ENCODE measurements around the gene PCNX4.
"Not testable (repeated sequence)": the region's sequence is repeated elsewhere in the genome, so short reads cannot be mapped to it uniquely, and the experiment has no call there.

PCNX4 gene

GRCh38 chr14:60091550-60092525 lies at the start of gene PCNX4:
Gene PCNX4, plus strand, starts transcription at chr14:60091923. Its CDS starts 15,716 bp downstream, at chr14:60107639.
- peaks cover 28% of the 10 kb centered on the region for H3K4me1 ChIP-seq (ENCODE audit: insufficient read depth, low read length)
- peak within 1 kb of the TSS; percentile 48 to 91 for H3K4me3 ChIP-seq (ENCODE audit: low read depth in 1 of 2, low read length in 2 of 2)
- peak within 1 kb of the TSS; percentile 85 for H3K27ac ChIP-seq (ENCODE audit: low read depth, low read length)
- no peaks in the 10 kb centered on the region for H3K36me3 ChIP-seq (ENCODE audit: insufficient read depth, low read length)
- H3K27me3 ChIP-seq (ENCODE audit: control insufficient read depth in 1 of 2, insufficient read depth in 2 of 2, low read length in 2 of 2) = no peaks in the 10 kb centered on the region
- peak within 1 kb of the TSS; percentile 85 for H3K9ac ChIP-seq (ENCODE audit: low read length)
- no peaks in the 10 kb centered on the region for H3K9me3 ChIP-seq (ENCODE audit: low read length)

- H3K4me3 ChIP-seq (ENCODE audit: low read depth in 1 of 2, low read length in 2 of 2); H3K4me1 ChIP-seq (ENCODE audit: insufficient read depth, low read length); H3K36me3 ChIP-seq (ENCODE audit: insufficient read depth, low read length); H3K9me3 ChIP-seq (ENCODE audit: low read length); H3K27me3 ChIP-seq (ENCODE audit: control insufficient read depth in 1 of 2, insufficient read depth in 2 of 2, low read length in 2 of 2); H3K27ac ChIP-seq (ENCODE audit: low read depth, low read length); H3K9ac ChIP-seq (ENCODE audit: low read length): not testable (repeated sequence)
Measured at GRCh38 chr14:60047976-60048375, 43.7 kb upstream of the PCNX4 start.

- Histone ChIP-seq H3K9me3 (ENCODE audit: low read length) (no peaks in the 10 kb centered on the region), H3K27ac (ENCODE audit: low read depth, low read length) (no peak overlapping the region), H3K4me1 (ENCODE audit: insufficient read depth, low read length) (no peaks in the 10 kb centered on the region), H3K27me3 (ENCODE audit: control insufficient read depth in 1 of 2, insufficient read depth in 2 of 2, low read length in 2 of 2) (no peaks in the 10 kb centered on the region), H3K9ac (ENCODE audit: low read length) (no peak overlapping the region), H3K4me3 (ENCODE audit: low read depth in 1 of 2, low read length in 2 of 2) (no peak overlapping the region), H3K36me3 (ENCODE audit: insufficient read depth, low read length) (no peaks in the 10 kb centered on the region)
Measured at GRCh38 chr14:60051721-60052221, 40.0 kb upstream of the PCNX4 start.

- H3K9me3 ChIP-seq (ENCODE audit: low read length) = no peaks in the 10 kb centered on the region
- H3K4me1 ChIP-seq (ENCODE audit: insufficient read depth, low read length) = no peaks in the 10 kb centered on the region
- no peaks in the 10 kb centered on the region for H3K27me3 ChIP-seq (ENCODE audit: control insufficient read depth in 1 of 2, insufficient read depth in 2 of 2, low read length in 2 of 2)
- H3K36me3 ChIP-seq (ENCODE audit: insufficient read depth, low read length) = no peaks in the 10 kb centered on the region
- H3K9ac ChIP-seq (ENCODE audit: low read length) = no peak overlapping the region
- no peak overlapping the region for H3K27ac ChIP-seq (ENCODE audit: low read depth, low read length)
- H3K4me3 ChIP-seq (ENCODE audit: low read depth in 1 of 2, low read length in 2 of 2) = no peak overlapping the region
Measured at GRCh38 chr14:60058087-60058486, 33.6 kb upstream of the PCNX4 start.

- Histone ChIP-seq H3K9me3 (ENCODE audit: low read length) (no peaks in the 10 kb centered on the region), H3K27me3 (ENCODE audit: control insufficient read depth in 1 of 2, insufficient read depth in 2 of 2, low read length in 2 of 2) (no peaks in the 10 kb centered on the region), H3K36me3 (ENCODE audit: insufficient read depth, low read length) (no peaks in the 10 kb centered on the region), H3K9ac (ENCODE audit: low read length) (no peak overlapping the region), H3K4me3 (ENCODE audit: low read depth in 1 of 2, low read length in 2 of 2) (no peak overlapping the region), H3K27ac (ENCODE audit: low read depth, low read length) (no peak overlapping the region), H3K4me1 (ENCODE audit: insufficient read depth, low read length) (no peaks in the 10 kb centered on the region)
Measured at GRCh38 chr14:60061371-60061770, 30.4 kb upstream of the PCNX4 start.

GRCh38 chr14:60064491-60065072 lies 27.1 kb upstream of the PCNX4 start:
- Histone ChIP-seq H3K9me3 (ENCODE audit: low read length) (no peaks in the 10 kb centered on the region), H3K36me3 (ENCODE audit: insufficient read depth, low read length) (no peaks in the 10 kb centered on the region), H3K27me3 (ENCODE audit: control insufficient read depth in 1 of 2, insufficient read depth in 2 of 2, low read length in 2 of 2) (no peaks in the 10 kb centered on the region), H3K9ac (ENCODE audit: low read length) (no peak overlapping the region), H3K4me1 (ENCODE audit: insufficient read depth, low read length) (no peaks in the 10 kb centered on the region), H3K4me3 (ENCODE audit: low read depth in 1 of 2, low read length in 2 of 2) (no peak overlapping the region), H3K27ac (ENCODE audit: low read depth, low read length) (no peak overlapping the region)

- Histone ChIP-seq H3K4me1 (ENCODE audit: insufficient read depth, low read length) (no peaks in the 10 kb centered on the region), H3K4me3 (ENCODE audit: low read depth in 1 of 2, low read length in 2 of 2) (no peak overlapping the region)
Measured at GRCh38 chr14:60067882-60068281, 23.8 kb upstream of the PCNX4 start.

GRCh38 chr14:60079723-60080122 lies 12.0 kb upstream of the PCNX4 start:
- no peaks in the 10 kb centered on the region for H3K4me1 ChIP-seq (ENCODE audit: insufficient read depth, low read length)
- no peak overlapping the region for H3K4me3 ChIP-seq (ENCODE audit: low read depth in 1 of 2, low read length in 2 of 2)
- no peaks in the 10 kb centered on the region for H3K27me3 ChIP-seq (ENCODE audit: control insufficient read depth in 1 of 2, insufficient read depth in 2 of 2, low read length in 2 of 2)
- no peak overlapping the region for H3K9ac ChIP-seq (ENCODE audit: low read length)
- no peaks in the 10 kb centered on the region for H3K9me3 ChIP-seq (ENCODE audit: low read length)
- H3K27ac ChIP-seq (ENCODE audit: low read depth, low read length) = no peak overlapping the region
- H3K36me3 ChIP-seq (ENCODE audit: insufficient read depth, low read length) = no peaks in the 10 kb centered on the region

More at GRCh38 chr14:60067882-60068281, 23.8 kb upstream of the PCNX4 start:
- H3K27me3 ChIP-seq (ENCODE audit: control insufficient read depth in 1 of 2, insufficient read depth in 2 of 2, low read length in 2 of 2) = no peaks in the 10 kb centered on the region
- no peaks in the 10 kb centered on the region for H3K9me3 ChIP-seq (ENCODE audit: low read length)
- H3K36me3 ChIP-seq (ENCODE audit: insufficient read depth, low read length) = no peaks in the 10 kb centered on the region
- no peak overlapping the region for H3K9ac ChIP-seq (ENCODE audit: low read length)
- no peak overlapping the region for H3K27ac ChIP-seq (ENCODE audit: low read depth, low read length)

GRCh38 chr14:60085085-60085484 lies 6.6 kb upstream of the PCNX4 start:
- Histone ChIP-seq H3K27ac (ENCODE audit: low read depth, low read length) (no peak overlapping the region), H3K4me3 (ENCODE audit: low read depth in 1 of 2, low read length in 2 of 2) (no peak overlapping the region), H3K9me3 (ENCODE audit: low read length) (no peaks in the 10 kb centered on the region), H3K36me3 (ENCODE audit: insufficient read depth, low read length) (no peaks in the 10 kb centered on the region), H3K4me1 (ENCODE audit: insufficient read depth, low read length) (no peaks in the 10 kb centered on the region), H3K27me3 (ENCODE audit: control insufficient read depth in 1 of 2, insufficient read depth in 2 of 2, low read length in 2 of 2) (no peaks in the 10 kb centered on the region), H3K9ac (ENCODE audit: low read length) (no peak overlapping the region)

GRCh38 chr14:60085693-60086092 lies 6.0 kb upstream of the PCNX4 start:
- no peaks in the 10 kb centered on the region for H3K36me3 ChIP-seq (ENCODE audit: insufficient read depth, low read length)
- no peaks in the 10 kb centered on the region for H3K9me3 ChIP-seq (ENCODE audit: low read length)
- H3K4me3 ChIP-seq (ENCODE audit: low read depth in 1 of 2, low read length in 2 of 2) = no peak overlapping the region
- no peak overlapping the region for H3K27ac ChIP-seq (ENCODE audit: low read depth, low read length)
- no peaks in the 10 kb centered on the region for H3K27me3 ChIP-seq (ENCODE audit: control insufficient read depth in 1 of 2, insufficient read depth in 2 of 2, low read length in 2 of 2)
- H3K4me1 ChIP-seq (ENCODE audit: insufficient read depth, low read length) = no peaks in the 10 kb centered on the region
- H3K9ac ChIP-seq (ENCODE audit: low read length) = no peak overlapping the region

- Histone ChIP-seq H3K27ac (ENCODE audit: low read depth, low read length) (no peak overlapping the region), H3K9ac (ENCODE audit: low read length) (no peak overlapping the region), H3K4me3 (ENCODE audit: low read depth in 1 of 2, low read length in 2 of 2) (no peak overlapping the region), H3K27me3 (ENCODE audit: control insufficient read depth in 1 of 2, insufficient read depth in 2 of 2, low read length in 2 of 2) (no peaks in the 10 kb centered on the region), H3K9me3 (ENCODE audit: low read length) (no peaks in the 10 kb centered on the region), H3K4me1 (ENCODE audit: insufficient read depth, low read length) (no peaks in the 10 kb centered on the region), H3K36me3 (ENCODE audit: insufficient read depth, low read length) (no peaks in the 10 kb centered on the region)
Measured at GRCh38 chr14:60087668-60088067, 4.1 kb upstream of the PCNX4 start.

All from muscle layer of colon (tissue), 2 donors.